Liver (tissue), 9 donors: ENCODE results near the gene PSMD11. TPM values are rescaled to one million over a fixed set of nuclear protein-coding genes. Genes with fewer than 3 reads are reported as not detected.

Experiments used
- DNase-seq: peaks from one replicate; pipeline ENCODE4 v3.0.0-alpha.2; 2017; ENCODE audit warnings: low spot score
- H3K27ac ChIP-seq, 2 donors: one replicate each; pipeline ENCODE4 v1.7.0; 2013; ENCODE audit warnings: inconsistent platforms in 2 of 2, low read length in 2 of 2, control low read depth in 1 of 2, low read depth in 1 of 2, mild to moderate bottlenecking in 1 of 2
- H3K27me3 ChIP-seq, 4 donors: one replicate each; pipeline versions ENCODE4 v1.6.1 to v1.7.0; 2013; ENCODE audit warnings: low read length in 3 of 4, inconsistent platforms in 1 of 4, mild to moderate bottlenecking in 1 of 4, moderate library complexity in 1 of 4; ENCODE audit not compliant: control insufficient read depth in 4 of 4, insufficient read depth in 4 of 4
- H3K36me3 ChIP-seq, 4 donors: one replicate each; pipeline versions ENCODE4 v1.6.1 to v1.7.0; 2013; ENCODE audit warnings: low read length in 3 of 4, mild to moderate bottlenecking in 3 of 4, low read depth in 1 of 4, moderate library complexity in 1 of 4; ENCODE audit not compliant: control insufficient read depth in 4 of 4, insufficient read depth in 3 of 4
- H3K4me1 ChIP-seq, 4 donors: one replicate each; pipeline versions ENCODE4 v1.6.1 to v1.7.0; 2013; ENCODE audit warnings: low read length in 3 of 4, mild to moderate bottlenecking in 3 of 4, moderate library complexity in 1 of 4; ENCODE audit not compliant: control insufficient read depth in 4 of 4, insufficient read depth in 4 of 4
- H3K4me3 ChIP-seq, 3 donors: one replicate each; pipeline versions ENCODE4 v1.6.1 to v1.7.0; 2013; ENCODE audit warnings: low read length in 3 of 3, control low read depth in 1 of 3, low read depth in 1 of 3, mild to moderate bottlenecking in 1 of 3
- H3K9ac ChIP-seq, 2 donors: one replicate each; pipeline ENCODE4 v1.7.0; 2013; ENCODE audit warnings: low read length in 2 of 2, mild to moderate bottlenecking in 2 of 2, moderate library complexity in 2 of 2, control low read depth in 1 of 2, low read depth in 1 of 2
- H3K9me3 ChIP-seq, 4 donors: one replicate each; pipeline versions ENCODE4 v1.6.1 to v1.7.0; 2013; ENCODE audit warnings: low read length in 3 of 4; ENCODE audit not compliant: control insufficient read depth in 4 of 4
- ATF3 ChIP-seq: IDR thresholded peaks from 2 replicates; pipeline ENCODE4 v1.6.1; 2016; ENCODE audit warnings: antibody characterized with exemption
- CTCF ChIP-seq: fragments of 150-350 bp; IDR thresholded peaks from 2 replicates; pipeline ENCODE4 v1.5.1; 2017; ENCODE audit warnings: improper control_type of control experiment, low read depth, low read length; ENCODE audit not compliant: missing input control
- EGR1 ChIP-seq, 2 donors: IDR thresholded peaks; 2 replicates each; pipeline ENCODE4 v1.6.1; 2016 to 2018; ENCODE audit warnings: antibody characterized with exemption in 2 of 2, low read depth in 2 of 2
- FOXA1 ChIP-seq: IDR thresholded peaks from 2 replicates; pipeline ENCODE4 v1.6.1; 2016; ENCODE audit warnings: antibody characterized with exemption
- FOXA2 ChIP-seq: IDR thresholded peaks from 2 replicates; pipeline ENCODE4 v1.6.1; 2016; ENCODE audit warnings: antibody characterized with exemption
- GABPA ChIP-seq, 2 donors: IDR thresholded peaks in 1 of 2; conservative IDR thresholded peaks in 1 of 2; 2 replicates each; pipeline ENCODE4 v1.6.1; 2016; ENCODE audit warnings: antibody characterized with exemption in 2 of 2, mild to moderate bottlenecking in 1 of 2, moderate library complexity in 1 of 2
- HNF4A ChIP-seq, 2 donors: conservative IDR thresholded peaks; 2 replicates each; pipeline ENCODE4 v1.6.1; 2016; ENCODE audit warnings: antibody characterized with exemption in 2 of 2, mild to moderate bottlenecking in 2 of 2
- HNF4G ChIP-seq: IDR thresholded peaks from 2 replicates; pipeline ENCODE4 v1.6.1; 2016; ENCODE audit warnings: antibody characterized with exemption
- JUND ChIP-seq, 2 donors: IDR thresholded peaks; 2 replicates each; pipeline ENCODE4 v1.6.1; 2016; ENCODE audit warnings: antibody characterized with exemption in 2 of 2
- MAX ChIP-seq: IDR thresholded peaks from 2 replicates; pipeline ENCODE4 v1.6.1; 2016; ENCODE audit warnings: antibody characterized with exemption
- NR2F2 ChIP-seq: IDR thresholded peaks from 2 replicates; pipeline ENCODE4 v1.6.1; 2016; ENCODE audit warnings: antibody characterized with exemption
- RAD21 ChIP-seq, 2 donors: IDR thresholded peaks; 2 replicates each; pipeline ENCODE4 v1.6.1; 2016; ENCODE audit warnings: antibody characterized with exemption in 2 of 2, mild to moderate bottlenecking in 2 of 2
- REST ChIP-seq: IDR thresholded peaks from 2 replicates; pipeline ENCODE4 v1.6.1; 2016; ENCODE audit warnings: antibody characterized with exemption, mild to moderate bottlenecking
- RXRA ChIP-seq, 2 donors: IDR thresholded peaks; 2 replicates each; pipeline ENCODE4 v1.6.1; 2017 to 2018; ENCODE audit warnings: antibody characterized with exemption in 2 of 2, mild to moderate bottlenecking in 1 of 2
- SP1 ChIP-seq: IDR thresholded peaks from 2 replicates; pipeline ENCODE4 v1.6.1; 2018; ENCODE audit warnings: antibody characterized with exemption, mild to moderate bottlenecking
- TAF1 ChIP-seq: conservative IDR thresholded peaks from 2 replicates; pipeline ENCODE4 v1.6.1; 2016; ENCODE audit warnings: antibody characterized with exemption, mild to moderate bottlenecking
- YY1 ChIP-seq: IDR thresholded peaks from 2 replicates; pipeline ENCODE4 v1.6.1; 2016; ENCODE audit warnings: antibody characterized with exemption, mild to moderate bottlenecking
- ZBTB33 ChIP-seq: IDR thresholded peaks from 2 replicates; pipeline ENCODE4 v1.6.1; 2016; ENCODE audit warnings: antibody characterized with exemption
- polyA plus RNA-seq, 2 donors: library from polyadenylated mRNA; stranded (reverse) in 1 of 2; unstranded in 1 of 2; fragments of 200-250 nt in 1 of 2; fragments of >200 nt in 1 of 2; fragmentation: Nextera tagmentation in 1 of 2; extraction: Ambion mirVana in 1 of 2; gene quantifications; one replicate each; pipeline versions ENCODE4 v1.2.1 to v1.2.3, GENCODE V29; 2013 to 2015
- total RNA-seq, 2 donors: library from RNA; depleted of rRNA; stranded (reverse); fragments of >200 nt; gene quantifications; one replicate each; pipeline ENCODE4 v1.2.3, GENCODE V29; 2014
- donor health status: healthy.
- donor health status: healthy.
- donor health status: healthy.
- donor health status: healthy.
- donor health status: healthy.

PSMD11 gene
- total and polyA plus RNA-seq, 4 donors: 42.1 to 97.4 (median 68.2) TPM

GRCh38 chr17:32458371-32458770 is 14.1 kb downstream of the PSMD11 start:
- Histone ChIP-seq H3K4me1 (no peaks in the 10 kb centered on the region), H3K36me3 (peaks cover 10 to 57% (median 45%) of the 10 kb centered on the region in 4 donors), H3K27me3 (no peaks in the 10 kb centered on the region), H3K9me3 (no peaks in the 10 kb centered on the region), H3K27ac (no peak overlapping the region), H3K4me3 (no peak overlapping the region), H3K9ac (no peak overlapping the region)
- no peak for TF ChIP-seq CTCF
- TF ChIP-seq RXRA (IDR thresholded peaks at IDR 0.05): no peak
- TF ChIP-seq MAX: no peak
- TF ChIP-seq FOXA2: no peak
- TF ChIP-seq ATF3: no peak
- TF ChIP-seq EGR1 (IDR thresholded peaks at IDR 0.05; ENCODE audit: low read depth in 2 of 2): no peak
- TF ChIP-seq ZBTB33: no peak
- no peak for TF ChIP-seq REST
- TF ChIP-seq GABPA (IDR thresholded peaks at IDR 0.05 in 1 of 2, conservative IDR thresholded peaks at IDR 0.05 in 1 of 2): no peak
- TF ChIP-seq SP1: no peak
- TF ChIP-seq HNF4A (conservative IDR thresholded peaks at IDR 0.05): no peak
- TF ChIP-seq HNF4G: no peak
- no peak for TF ChIP-seq YY1
- no peak for TF ChIP-seq JUND (IDR thresholded peaks at IDR 0.05)
- no peak for TF ChIP-seq NR2F2
- no peak for TF ChIP-seq FOXA1
- TF ChIP-seq RAD21 (IDR thresholded peaks at IDR 0.05): no peak
- no peak for TF ChIP-seq TAF1
- DNase-seq: no peak
